Measurements from ENCODE around the gene PPARD.

Gene PPARD

DNA sequence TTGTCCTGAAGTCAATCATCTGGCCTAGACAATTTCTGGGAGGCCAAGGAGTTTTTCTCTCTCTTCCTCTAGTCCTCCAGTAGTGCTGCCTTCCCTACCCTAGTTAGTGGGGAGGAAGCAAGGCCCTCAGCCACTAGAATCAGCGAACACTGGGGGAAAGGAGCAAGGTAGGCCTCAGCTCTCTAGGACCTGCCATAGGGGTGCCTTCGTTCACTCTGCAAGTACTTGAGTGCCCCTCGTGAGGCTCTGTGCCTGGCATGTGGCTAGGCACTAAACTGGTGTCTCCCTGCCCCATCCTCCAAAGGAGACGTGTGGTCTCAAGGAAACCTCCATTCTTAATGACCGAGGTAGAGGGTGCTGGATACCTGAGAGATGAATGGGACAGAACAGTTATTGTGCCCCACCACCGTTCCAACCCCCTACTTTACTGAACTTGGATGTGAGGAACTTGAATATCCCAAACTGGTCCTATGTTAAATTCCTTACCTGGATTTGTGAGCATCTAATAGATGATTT is 43.7 kb upstream of the PPARD start:
- peaks cover 10% of the 10 kb centered on the region for H3K79me2 ChIP-seq (ENCODE audit: low read length)
- H2AFZ ChIP-seq (ENCODE audit: low read depth, low read length): no peak overlapping the region
- H4K20me1 ChIP-seq (ENCODE audit: insufficient read depth, low read length): no peaks in the 10 kb centered on the region
- peak overlapping the region; percentile 94 for H3K9ac ChIP-seq (ENCODE audit: low read length)
- no peaks in the 10 kb centered on the region for H3K9me3 ChIP-seq (ENCODE audit: insufficient read depth, low read length)
- peak overlapping the region; percentile 55 for H3K27ac ChIP-seq (ENCODE audit: low read length)
- peak overlapping the region; percentile 88 for H3K4me3 ChIP-seq (ENCODE audit: low read length)
- peaks cover 2% of the 10 kb centered on the region for H3K36me3 ChIP-seq (replicated peaks; ENCODE audit: low read depth, low read length)
- TF ChIP-seq, protein P1, sequence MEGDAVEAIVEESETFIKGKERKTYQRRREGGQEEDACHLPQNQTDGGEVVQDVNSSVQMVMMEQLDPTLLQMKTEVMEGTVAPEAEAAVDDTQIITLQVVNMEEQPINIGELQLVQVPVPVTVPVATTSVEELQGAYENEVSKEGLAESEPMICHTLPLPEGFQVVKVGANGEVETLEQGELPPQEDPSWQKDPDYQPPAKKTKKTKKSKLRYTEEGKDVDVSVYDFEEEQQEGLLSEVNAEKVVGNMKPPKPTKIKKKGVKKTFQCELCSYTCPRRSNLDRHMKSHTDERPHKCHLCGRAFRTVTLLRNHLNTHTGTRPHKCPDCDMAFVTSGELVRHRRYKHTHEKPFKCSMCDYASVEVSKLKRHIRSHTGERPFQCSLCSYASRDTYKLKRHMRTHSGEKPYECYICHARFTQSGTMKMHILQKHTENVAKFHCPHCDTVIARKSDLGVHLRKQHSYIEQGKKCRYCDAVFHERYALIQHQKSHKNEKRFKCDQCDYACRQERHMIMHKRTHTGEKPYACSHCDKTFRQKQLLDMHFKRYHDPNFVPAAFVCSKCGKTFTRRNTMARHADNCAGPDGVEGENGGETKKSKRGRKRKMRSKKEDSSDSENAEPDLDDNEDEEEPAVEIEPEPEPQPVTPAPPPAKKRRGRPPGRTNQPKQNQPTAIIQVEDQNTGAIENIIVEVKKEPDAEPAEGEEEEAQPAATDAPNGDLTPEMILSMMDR (IDR thresholded peaks at IDR 0.05; ENCODE audit: low read depth, low read length): no peak
- TF ChIP-seq EZH2phosphoT487 (IDR thresholded peaks at IDR 0.05; ENCODE audit: low read depth): no peak
- H3K4me1 ChIP-seq (ENCODE audit: low read length): peaks cover 46% of the 10 kb centered on the region
- H3K4me2 ChIP-seq (ENCODE audit: low read length): peak overlapping the region; percentile 80
- no peaks in the 10 kb centered on the region for H3K27me3 ChIP-seq (ENCODE audit: low read depth, low read length)

GRCh38 chr6:35299674-35300073 is 42.7 kb upstream of the PPARD start:
- Histone ChIP-seq H3K4me2 (ENCODE audit: low read length) (peak overlapping the region; percentile 80), H3K27ac (ENCODE audit: low read length) (peak overlapping the region; percentile 55), H3K4me1 (ENCODE audit: low read length) (peaks cover 46% of the 10 kb centered on the region), H3K9ac (ENCODE audit: low read length) (peak overlapping the region; percentile 94; the same call in 1 of the 2 replicates), H3K9me3 (ENCODE audit: insufficient read depth, low read length) (no peaks in the 10 kb centered on the region), H3K79me2 (ENCODE audit: low read length) (peaks cover 10% of the 10 kb centered on the region), H3K4me3 (ENCODE audit: low read length) (peak overlapping the region; percentile 88), H2AFZ (ENCODE audit: low read depth, low read length) (no peak overlapping the region), H3K27me3 (ENCODE audit: low read depth, low read length) (no peaks in the 10 kb centered on the region), H4K20me1 (ENCODE audit: insufficient read depth, low read length) (no peaks in the 10 kb centered on the region), H3K36me3 (replicated peaks; ENCODE audit: low read depth, low read length) (peaks cover 2% of the 10 kb centered on the region)
- TF ChIP-seq, protein P1 (IDR thresholded peaks at IDR 0.05; ENCODE audit: low read depth, low read length): no peak
- TF ChIP-seq EZH2phosphoT487 (IDR thresholded peaks at IDR 0.05; ENCODE audit: low read depth): no peak

DNA sequence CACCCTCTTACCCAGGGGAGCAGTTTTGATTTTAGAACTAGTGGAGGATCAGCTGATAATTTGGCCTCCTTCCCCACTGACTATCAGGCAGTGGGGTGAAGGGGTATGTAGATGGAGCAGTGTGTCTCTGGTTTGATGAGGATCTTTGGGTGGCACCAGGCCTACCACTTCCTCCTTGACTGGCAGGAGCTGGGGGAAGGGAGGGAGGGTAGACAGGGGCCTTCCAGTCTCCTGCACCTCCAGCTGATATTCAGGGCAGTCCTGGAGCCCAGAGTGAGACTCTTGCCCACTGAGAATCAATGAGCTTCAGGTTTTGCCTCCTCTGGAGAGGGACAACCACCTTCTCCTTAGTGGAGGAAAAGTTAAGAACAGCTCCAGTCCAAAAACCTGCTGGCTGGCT is 41.5 kb upstream of the PPARD start:
- no peaks in the 10 kb centered on the region for H4K20me1 ChIP-seq (ENCODE audit: insufficient read depth, low read length)
- no peak overlapping the region for H2AFZ ChIP-seq (ENCODE audit: low read depth, low read length)
- H3K79me2 ChIP-seq (ENCODE audit: low read length): peaks cover 10% of the 10 kb centered on the region
- TF ChIP-seq, protein P1 (IDR thresholded peaks at IDR 0.05; ENCODE audit: low read depth, low read length): no peak
- TF ChIP-seq EZH2phosphoT487 (IDR thresholded peaks at IDR 0.05; ENCODE audit: low read depth): no peak
- H3K4me1 ChIP-seq (ENCODE audit: low read length): peaks cover 46% of the 10 kb centered on the region
- H3K9ac ChIP-seq (ENCODE audit: low read length): no peak overlapping the region
- H3K4me2 ChIP-seq (ENCODE audit: low read length): no peak overlapping the region
- H3K36me3 ChIP-seq (replicated peaks; ENCODE audit: low read depth, low read length): no peaks in the 10 kb centered on the region
- no peaks in the 10 kb centered on the region for H3K9me3 ChIP-seq (ENCODE audit: insufficient read depth, low read length)
- H3K27me3 ChIP-seq (ENCODE audit: low read depth, low read length): no peaks in the 10 kb centered on the region
- H3K4me3 ChIP-seq (ENCODE audit: low read length): no peak overlapping the region
- H3K27ac ChIP-seq (ENCODE audit: low read length): no peak overlapping the region

DNA sequence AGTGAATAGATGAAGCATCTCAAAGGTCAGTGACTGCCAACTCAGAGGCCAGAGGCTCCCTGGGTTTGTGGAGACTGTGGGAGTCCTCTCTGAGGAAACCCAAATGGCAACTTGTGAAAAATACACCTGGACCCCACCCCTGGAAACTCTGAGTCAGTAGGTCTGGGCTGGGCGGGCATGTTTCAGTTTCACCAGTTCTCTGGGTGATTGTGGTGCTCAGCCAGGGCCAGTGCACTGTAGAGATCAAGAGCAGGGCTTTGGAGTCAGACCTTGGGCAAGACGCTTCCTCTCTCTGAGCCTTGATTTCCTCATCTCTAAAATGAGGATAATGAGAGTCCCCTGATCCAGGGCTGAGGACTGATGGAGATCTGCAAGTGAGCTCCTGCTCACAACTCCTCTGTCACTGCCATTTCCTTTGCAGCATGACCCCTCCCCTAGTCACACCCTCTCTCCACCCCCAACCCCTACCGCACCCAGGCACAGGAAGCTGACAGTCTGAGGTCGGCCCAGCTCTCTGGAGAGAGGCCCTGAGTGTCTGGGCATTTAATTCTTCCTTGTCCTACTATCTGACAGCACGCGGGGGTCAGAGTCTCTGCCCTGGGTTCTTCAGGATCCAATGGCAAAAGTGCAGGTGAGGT is 39.6 kb upstream of the PPARD start:
- H3K79me2 ChIP-seq (ENCODE audit: low read length): peaks cover 10% of the 10 kb centered on the region
- H3K9me3 ChIP-seq (ENCODE audit: insufficient read depth, low read length): no peaks in the 10 kb centered on the region
- no peaks in the 10 kb centered on the region for H3K27me3 ChIP-seq (ENCODE audit: low read depth, low read length)
- H3K4me2 ChIP-seq (ENCODE audit: low read length): peak overlapping the region; percentile 80
- H2AFZ ChIP-seq (ENCODE audit: low read depth, low read length): no peak overlapping the region
- peaks cover 42% of the 10 kb centered on the region for H3K4me1 ChIP-seq (ENCODE audit: low read length)
- H3K27ac ChIP-seq (ENCODE audit: low read length): peak overlapping the region; percentile 40
- H3K4me3 ChIP-seq (ENCODE audit: low read length): peak overlapping the region; percentile 72
- no peaks in the 10 kb centered on the region for H4K20me1 ChIP-seq (ENCODE audit: insufficient read depth, low read length)
- no peak for TF ChIP-seq EZH2phosphoT487 (IDR thresholded peaks at IDR 0.05; ENCODE audit: low read depth)
- TF ChIP-seq, protein P1 (IDR thresholded peaks at IDR 0.05; ENCODE audit: low read depth, low read length): no peak
- H3K36me3 ChIP-seq (replicated peaks; ENCODE audit: low read depth, low read length): no peaks in the 10 kb centered on the region
- H3K9ac ChIP-seq (ENCODE audit: low read length): peak overlapping the region; percentile 60; the same call in 1 of the 2 replicates
